HL-60 (cell line): Measurements from ENCODE around the gene CDK15.

Experiments used
- DNase-seq, 2 experiments: peaks; one replicate each; pipeline ENCODE4 v3.0.0-alpha.2; 2010 to 2020; ENCODE audit warnings: low read depth in 1 of 2, low spot score in 1 of 2
- H3K27ac ChIP-seq: fragments of 250-450 bp; sonication (Bioruptor Pico); replicated peaks from 2 replicates; pipeline ENCODE4 v1.5.1; 2020; ENCODE audit warnings: mild to moderate bottlenecking, moderate library complexity
- H3K27me3 ChIP-seq: fragments of 250-450 bp; sonication (Bioruptor Pico); 2 replicates; pipeline ENCODE4 v1.5.1; 2021; ENCODE audit warnings: mild to moderate bottlenecking, moderate library complexity; ENCODE audit not compliant: insufficient read depth, poor library complexity, severe bottlenecking
- H3K4me3 ChIP-seq: replicated peaks from 2 replicates; pipeline ENCODE4 v1.5.1; 2011; ENCODE audit warnings: mild to moderate bottlenecking, control low read depth, low read length; ENCODE audit not compliant: insufficient read depth
- CTCF ChIP-seq: IDR thresholded peaks from one replicate; pipeline ENCODE4 v1.5.1; 2011; ENCODE audit warnings: low read length, control low read depth, inconsistent platforms; ENCODE audit not compliant: insufficient read depth
- GABPA ChIP-seq: IDR thresholded peaks from 2 replicates; pipeline ENCODE4 v1.6.1; 2012; ENCODE audit warnings: low read depth
- POLR2AphosphoS5 ChIP-seq: IDR thresholded peaks from 2 replicates; pipeline ENCODE4 v1.6.1; 2012; ENCODE audit warnings: low read depth
- REST ChIP-seq: IDR thresholded peaks from 2 replicates; pipeline ENCODE4 v1.6.1; 2012; ENCODE audit warnings: low read depth; ENCODE audit not compliant: insufficient replicate concordance
- SPI1 ChIP-seq: IDR thresholded peaks from 2 replicates; pipeline ENCODE4 v1.6.1; 2012; ENCODE audit warnings: low read depth, mild to moderate bottlenecking, borderline replicate concordance

CDK15 gene

GRCh38 chr2:201880993-201881611 is 74.8 kb downstream of the CDK15 start:
- Histone ChIP-seq H3K27me3 (no peaks in the 10 kb centered on the region), H3K27ac (no peak overlapping the region), H3K4me3 (no peak overlapping the region)
- no peak for DNase-seq
- no peak for TF ChIP-seq CTCF
- no peak for TF ChIP-seq SPI1
- TF ChIP-seq REST = no peak
- no peak for TF ChIP-seq GABPA
- TF ChIP-seq POLR2AphosphoS5 = no peak

- Histone ChIP-seq H3K27me3 (no peaks in the 10 kb centered on the region), H3K27ac (no peak overlapping the region), H3K4me3 (no peak overlapping the region)
- no peak for DNase-seq
- TF ChIP-seq SPI1 = no peak
- TF ChIP-seq POLR2AphosphoS5 = no peak
- TF ChIP-seq GABPA = no peak
- no peak for TF ChIP-seq CTCF
- no peak for TF ChIP-seq REST
These were observed 75.4 kb downstream of the CDK15 start for GRCh38 chr2:201881741-201882140.

GRCh38 chr2:201882353-201883090 is 76.2 kb downstream of the CDK15 start:
- peak in 1 of 2 experiments; percentile 64 for DNase-seq
- no peak for TF ChIP-seq POLR2AphosphoS5
- TF ChIP-seq CTCF = no peak
- TF ChIP-seq SPI1 = peak; percentile 83
- no peak for TF ChIP-seq GABPA
- TF ChIP-seq REST = no peak
- H3K27me3 ChIP-seq = no peaks in the 10 kb centered on the region
- H3K27ac ChIP-seq = no peak overlapping the region
- H3K4me3 ChIP-seq = peak overlapping the region; percentile 16
